Fibroblast of skin of right biceps (primary cell): ENCODE measurements around the gene WWOX.

Experiments
- DNase-seq: peaks from one replicate; pipeline ENCODE4 v3.0.0-alpha.2; 2013

Gene WWOX

GRCh38 chr16:78939597-78939996 lies 840.1 kb downstream of the WWOX start:
- no peak for DNase-seq

- no peak for DNase-seq
Measured at GRCh38 chr16:78942625-78943245, 843.3 kb downstream of the WWOX start.

- no peak for DNase-seq
Measured at GRCh38 chr16:78945336-78945735, 845.9 kb downstream of the WWOX start.

- no peak for DNase-seq
Measured at GRCh38 chr16:78946556-78946955, 847.1 kb downstream of the WWOX start.

- DNase-seq: no peak
Measured at GRCh38 chr16:78950768-78951167, 851.3 kb downstream of the WWOX start.

- DNase-seq: no peak
Measured at GRCh38 chr16:78952630-78953029, 853.2 kb downstream of the WWOX start.

- DNase-seq: no peak
Measured at GRCh38 chr16:78953526-78953925, 854.1 kb downstream of the WWOX start.

GRCh38 chr16:78955206-78955605 lies 855.8 kb downstream of the WWOX start:
- DNase-seq: no peak

GRCh38 chr16:78956859-78957258 lies 857.4 kb downstream of the WWOX start:
- DNase-seq: no peak

GRCh38 chr16:78957317-78958100 lies 858.1 kb downstream of the WWOX start:
- DNase-seq: no peak

- DNase-seq: no peak
Measured at GRCh38 chr16:78961464-78961863, 862.0 kb downstream of the WWOX start.

GRCh38 chr16:78962457-78962929 lies 863.0 kb downstream of the WWOX start:
- no peak for DNase-seq

GRCh38 chr16:78967948-78968347 lies 868.5 kb downstream of the WWOX start:
- DNase-seq: no peak

GRCh38 chr16:78969721-78970120 lies 870.3 kb downstream of the WWOX start:
- DNase-seq: no peak

GRCh38 chr16:78970650-78971049 lies 871.2 kb downstream of the WWOX start:
- no peak for DNase-seq

- DNase-seq: no peak
Measured at GRCh38 chr16:78972006-78972405, 872.6 kb downstream of the WWOX start.

- no peak for DNase-seq
Measured at GRCh38 chr16:78972986-78973385, 873.5 kb downstream of the WWOX start.

GRCh38 chr16:78976212-78976611 lies 876.8 kb downstream of the WWOX start:
- no peak for DNase-seq

- no peak for DNase-seq
Measured at GRCh38 chr16:78980825-78981224, 881.4 kb downstream of the WWOX start.

- DNase-seq: no peak
Measured at GRCh38 chr16:78982096-78982744, 882.8 kb downstream of the WWOX start.

- DNase-seq: no peak
Measured at GRCh38 chr16:78984324-78984723, 884.9 kb downstream of the WWOX start.

- no peak for DNase-seq
Measured at GRCh38 chr16:78984887-78985464, 885.5 kb downstream of the WWOX start.
